ENCODE measurements around the gene NEK4. TPM values are rescaled to one million over a fixed set of nuclear protein-coding genes. Genes with fewer than 3 reads are reported as not detected.

The NEK4 gene
- total RNA-seq, 1 experiment from 2014 or later: 33.8 TPM

DNA sequence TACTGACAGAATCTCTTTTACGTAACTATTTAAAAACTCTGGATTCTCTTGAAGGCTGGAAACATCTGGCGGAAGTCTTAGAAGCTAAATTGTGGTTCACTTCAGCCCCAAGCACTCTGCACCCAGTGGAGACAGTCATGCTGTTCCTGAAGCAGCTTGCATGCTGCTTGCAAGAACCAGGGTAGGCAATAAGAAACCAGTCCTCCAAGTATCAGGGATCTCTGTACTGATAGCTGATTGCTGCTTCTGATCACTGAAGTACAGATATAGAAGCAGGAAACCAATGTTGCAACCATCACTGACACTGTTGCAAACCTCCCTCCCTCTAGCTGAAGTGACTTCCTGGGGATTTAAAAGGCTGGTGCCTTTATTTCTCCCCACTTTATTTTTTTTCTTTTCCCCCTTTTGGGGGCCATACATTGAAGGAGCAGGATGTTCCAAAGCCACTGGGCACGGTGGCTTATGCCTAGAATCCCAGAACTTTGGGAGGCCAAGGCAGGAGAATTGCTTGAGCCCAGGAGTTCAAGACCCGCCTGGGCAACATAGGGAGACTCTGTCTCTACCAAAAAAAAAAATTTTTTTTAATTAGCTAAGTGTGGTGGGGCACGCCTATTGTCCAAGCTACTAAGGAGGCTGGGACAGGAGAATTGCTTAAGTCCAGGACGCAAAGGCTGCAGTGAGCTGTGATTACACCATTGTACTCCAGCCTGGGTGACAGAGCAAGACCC lies 49.6 kb downstream of the NEK4 start:
- Mint-ChIP-seq H3K27me3 (ENCODE audit: unreplicated experiment) (no peaks in the 10 kb centered on the region), H3K4me1 (ENCODE audit: low read depth, unreplicated experiment) (no peaks in the 10 kb centered on the region), H3K4me3 (ENCODE audit: low read depth, unreplicated experiment) (no peak overlapping the region), H3K27ac (ENCODE audit: unreplicated experiment) (no peak overlapping the region), H3K36me3 (ENCODE audit: insufficient read depth, unreplicated experiment) (peaks cover 4% of the 10 kb centered on the region), H3K9me3 (ENCODE audit: low read depth, unreplicated experiment) (no peaks in the 10 kb centered on the region)
- CTCF ChIA-PET: no interaction called here
- TF ChIP-seq, protein P1, sequence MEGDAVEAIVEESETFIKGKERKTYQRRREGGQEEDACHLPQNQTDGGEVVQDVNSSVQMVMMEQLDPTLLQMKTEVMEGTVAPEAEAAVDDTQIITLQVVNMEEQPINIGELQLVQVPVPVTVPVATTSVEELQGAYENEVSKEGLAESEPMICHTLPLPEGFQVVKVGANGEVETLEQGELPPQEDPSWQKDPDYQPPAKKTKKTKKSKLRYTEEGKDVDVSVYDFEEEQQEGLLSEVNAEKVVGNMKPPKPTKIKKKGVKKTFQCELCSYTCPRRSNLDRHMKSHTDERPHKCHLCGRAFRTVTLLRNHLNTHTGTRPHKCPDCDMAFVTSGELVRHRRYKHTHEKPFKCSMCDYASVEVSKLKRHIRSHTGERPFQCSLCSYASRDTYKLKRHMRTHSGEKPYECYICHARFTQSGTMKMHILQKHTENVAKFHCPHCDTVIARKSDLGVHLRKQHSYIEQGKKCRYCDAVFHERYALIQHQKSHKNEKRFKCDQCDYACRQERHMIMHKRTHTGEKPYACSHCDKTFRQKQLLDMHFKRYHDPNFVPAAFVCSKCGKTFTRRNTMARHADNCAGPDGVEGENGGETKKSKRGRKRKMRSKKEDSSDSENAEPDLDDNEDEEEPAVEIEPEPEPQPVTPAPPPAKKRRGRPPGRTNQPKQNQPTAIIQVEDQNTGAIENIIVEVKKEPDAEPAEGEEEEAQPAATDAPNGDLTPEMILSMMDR (IDR thresholded peaks at IDR 0.05; ENCODE audit: unreplicated experiment): no peak
- BruUV-seq (replicated peaks): no TSS peak
- no peak for DNase-seq
- intact Hi-C loops (cut with micrococcal nuclease; ENCODE audit: unreplicated experiment): no loop called here

DNA sequence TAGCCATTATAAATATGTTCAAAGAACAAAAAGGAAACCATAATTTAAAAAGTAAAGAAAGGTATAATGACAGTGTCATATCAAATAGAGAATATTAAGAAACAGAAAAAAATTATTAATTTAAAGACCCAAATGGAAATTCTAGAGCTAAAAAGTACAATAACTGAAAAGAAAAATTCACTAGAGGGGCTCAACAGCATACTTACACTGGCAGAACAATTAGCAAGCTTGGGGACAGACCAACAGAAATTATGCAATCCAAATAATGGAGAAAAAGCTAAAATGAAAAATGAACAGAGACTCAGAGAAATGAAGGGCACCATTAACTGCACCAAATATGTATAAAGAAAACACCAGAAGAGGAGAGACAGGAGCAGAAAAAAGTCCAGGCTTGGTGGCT lies 51.1 kb downstream of the NEK4 start:
- Mint-ChIP-seq H3K27me3 (ENCODE audit: unreplicated experiment) (no peaks in the 10 kb centered on the region), H3K27ac (ENCODE audit: unreplicated experiment) (peak overlapping the region; percentile 6), H3K9me3 (ENCODE audit: low read depth, unreplicated experiment) (no peaks in the 10 kb centered on the region), H3K4me1 (ENCODE audit: low read depth, unreplicated experiment) (no peaks in the 10 kb centered on the region), H3K36me3 (ENCODE audit: insufficient read depth, unreplicated experiment) (no peaks in the 10 kb centered on the region), H3K4me3 (ENCODE audit: low read depth, unreplicated experiment) (no peak overlapping the region)
- no TSS peak for BruUV-seq (replicated peaks)
- intact Hi-C loops (cut with micrococcal nuclease; ENCODE audit: unreplicated experiment): no loop called here
- DNase-seq: no peak
- CTCF ChIA-PET: no interaction called here
- TF ChIP-seq, protein P1 (IDR thresholded peaks at IDR 0.05; ENCODE audit: unreplicated experiment): no peak

DNA sequence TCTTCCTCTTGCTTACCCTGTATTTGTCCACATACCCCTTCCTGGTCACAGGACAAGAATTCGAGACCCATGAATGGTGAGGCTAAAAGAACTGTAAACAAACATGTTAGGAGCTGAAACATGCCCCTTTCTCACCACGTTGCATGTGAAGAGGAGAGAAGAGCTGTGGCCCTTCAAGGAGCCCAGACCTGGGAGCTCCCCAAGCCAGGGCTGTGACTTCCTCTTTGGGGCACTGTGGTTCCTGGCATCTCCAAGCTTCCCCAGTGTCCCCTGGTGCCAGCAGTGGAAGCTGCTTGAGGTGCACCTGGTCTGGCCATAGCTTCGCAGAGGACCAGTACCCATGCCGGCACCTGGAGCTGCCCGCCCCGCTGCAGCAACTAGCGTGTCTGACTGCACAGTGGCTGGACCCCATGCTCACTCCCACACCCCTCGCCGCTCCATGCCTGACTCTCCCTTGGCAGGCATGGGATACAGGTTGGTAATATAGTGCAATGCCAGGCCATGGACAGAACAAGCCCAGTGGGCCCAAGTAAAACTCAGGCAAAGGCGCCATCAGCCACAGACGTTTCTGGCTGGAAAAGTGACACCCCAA lies 54.9 kb downstream of the NEK4 start:
- CTCF ChIA-PET: no interaction called here
- BruUV-seq (replicated peaks): no TSS peak
- intact Hi-C loops (cut with micrococcal nuclease; ENCODE audit: unreplicated experiment): no loop called here
- H3K36me3 Mint-ChIP-seq (ENCODE audit: insufficient read depth, unreplicated experiment): no peaks in the 10 kb centered on the region
- TF ChIP-seq, protein P1 (IDR thresholded peaks at IDR 0.05; ENCODE audit: unreplicated experiment): no peak
- H3K27ac Mint-ChIP-seq (ENCODE audit: unreplicated experiment): no peak overlapping the region
- H3K9me3 Mint-ChIP-seq (ENCODE audit: low read depth, unreplicated experiment): no peaks in the 10 kb centered on the region
- no peak overlapping the region for H3K4me3 Mint-ChIP-seq (ENCODE audit: low read depth, unreplicated experiment)
- no peak for DNase-seq
- H3K27me3 Mint-ChIP-seq (ENCODE audit: unreplicated experiment): no peaks in the 10 kb centered on the region
- H3K4me1 Mint-ChIP-seq (ENCODE audit: low read depth, unreplicated experiment): no peaks in the 10 kb centered on the region

DNA sequence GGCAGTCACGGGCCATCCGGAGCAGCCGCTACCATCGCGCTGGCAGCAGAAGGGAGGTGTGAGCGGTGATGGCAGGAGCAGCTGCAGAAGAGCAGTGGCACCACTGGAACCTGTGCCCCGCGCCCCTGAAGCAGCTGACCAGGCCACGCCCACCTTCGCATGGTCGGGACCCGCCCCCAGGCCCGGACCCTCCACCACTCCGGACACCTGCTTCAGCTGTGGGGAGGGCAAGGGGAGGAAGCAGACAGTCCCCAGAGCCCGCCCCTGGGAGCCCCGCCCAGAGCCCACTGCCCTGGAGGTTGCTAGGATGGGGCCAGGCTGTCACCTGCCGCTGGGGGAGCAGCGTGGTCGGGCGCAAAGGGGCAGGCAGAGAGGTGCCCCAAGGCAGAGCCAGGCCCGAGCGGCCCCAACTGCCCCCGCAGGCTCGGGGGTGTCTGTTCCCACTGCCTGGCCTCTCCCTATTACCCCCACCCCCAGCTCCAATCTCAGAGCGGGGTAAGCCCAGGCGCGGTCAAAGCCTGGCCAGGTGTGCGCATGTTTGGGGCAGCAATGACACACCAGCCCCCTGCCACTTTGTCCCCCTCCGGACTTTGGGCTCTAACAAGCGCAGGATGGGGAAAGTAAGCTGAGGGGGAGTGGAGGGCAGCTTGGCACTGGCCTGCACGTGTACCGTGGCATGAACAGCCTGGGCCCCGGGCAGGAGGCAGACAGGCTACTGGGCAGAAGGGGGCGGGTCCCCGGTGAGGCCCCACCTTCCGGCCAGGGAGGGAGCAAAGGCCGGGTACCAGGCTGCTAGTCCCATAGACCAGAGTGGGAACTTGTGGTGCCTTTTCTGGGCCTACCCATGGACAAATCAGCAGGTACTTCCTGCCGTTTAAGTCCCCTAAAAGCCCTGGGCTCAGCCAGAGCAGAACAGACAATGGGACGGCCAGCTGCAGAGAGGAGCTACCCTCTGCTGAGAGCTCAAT lies 56.1 kb downstream of the NEK4 start:
- BruUV-seq (replicated peaks): no TSS peak
- peaks cover 7% of the 10 kb centered on the region for H3K36me3 Mint-ChIP-seq (ENCODE audit: insufficient read depth, unreplicated experiment)
- no peak overlapping the region for H3K4me3 Mint-ChIP-seq (ENCODE audit: low read depth, unreplicated experiment)
- H3K4me1 Mint-ChIP-seq (ENCODE audit: low read depth, unreplicated experiment): no peaks in the 10 kb centered on the region
- DNase-seq: no peak
- no peaks in the 10 kb centered on the region for H3K9me3 Mint-ChIP-seq (ENCODE audit: low read depth, unreplicated experiment)
- no peaks in the 10 kb centered on the region for H3K27me3 Mint-ChIP-seq (ENCODE audit: unreplicated experiment)
- CTCF ChIA-PET: no interaction called here
- intact Hi-C loops (cut with micrococcal nuclease; ENCODE audit: unreplicated experiment): no loop called here
- H3K27ac Mint-ChIP-seq (ENCODE audit: unreplicated experiment): no peak overlapping the region
- TF ChIP-seq, protein P1 (IDR thresholded peaks at IDR 0.05; ENCODE audit: unreplicated experiment): no peak

All from Calu3 (cell line).